Panc1 (cell line): Measurements from ENCODE around the gene OR4D6.

Experiments used
- POLR2AphosphoS5 ChIP-seq: IDR thresholded peaks from 2 replicates; pipeline ENCODE4 v1.6.1; 2012; ENCODE audit warnings: mild to moderate bottlenecking, low read depth, low read length, moderate library complexity
- TCF7L2 ChIP-seq: IDR thresholded peaks from 2 replicates; pipeline ENCODE4 v1.6.1; 2011; ENCODE audit warnings: mild to moderate bottlenecking, low read depth, low read length, inconsistent platforms
- TF ChIP-seq, protein P1 (sequence below): fragments of 450-650 bp; IDR thresholded peaks from 2 replicates; pipeline ENCODE4 v1.5.1; 2017; ENCODE audit warnings: mild to moderate bottlenecking
- TF ChIP-seq, protein P2 (sequence below), 2 experiments: IDR thresholded peaks; 2 replicates each; pipeline ENCODE4 v1.6.1; 2011 to 2012; ENCODE audit warnings: low read depth in 2 of 2, control low read depth in 1 of 2, low read length in 1 of 2, mild to moderate bottlenecking in 1 of 2, moderate library complexity in 1 of 2; ENCODE audit not compliant: insufficient read depth in 1 of 2

- TF ChIP-seq, protein P1, sequence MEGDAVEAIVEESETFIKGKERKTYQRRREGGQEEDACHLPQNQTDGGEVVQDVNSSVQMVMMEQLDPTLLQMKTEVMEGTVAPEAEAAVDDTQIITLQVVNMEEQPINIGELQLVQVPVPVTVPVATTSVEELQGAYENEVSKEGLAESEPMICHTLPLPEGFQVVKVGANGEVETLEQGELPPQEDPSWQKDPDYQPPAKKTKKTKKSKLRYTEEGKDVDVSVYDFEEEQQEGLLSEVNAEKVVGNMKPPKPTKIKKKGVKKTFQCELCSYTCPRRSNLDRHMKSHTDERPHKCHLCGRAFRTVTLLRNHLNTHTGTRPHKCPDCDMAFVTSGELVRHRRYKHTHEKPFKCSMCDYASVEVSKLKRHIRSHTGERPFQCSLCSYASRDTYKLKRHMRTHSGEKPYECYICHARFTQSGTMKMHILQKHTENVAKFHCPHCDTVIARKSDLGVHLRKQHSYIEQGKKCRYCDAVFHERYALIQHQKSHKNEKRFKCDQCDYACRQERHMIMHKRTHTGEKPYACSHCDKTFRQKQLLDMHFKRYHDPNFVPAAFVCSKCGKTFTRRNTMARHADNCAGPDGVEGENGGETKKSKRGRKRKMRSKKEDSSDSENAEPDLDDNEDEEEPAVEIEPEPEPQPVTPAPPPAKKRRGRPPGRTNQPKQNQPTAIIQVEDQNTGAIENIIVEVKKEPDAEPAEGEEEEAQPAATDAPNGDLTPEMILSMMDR = no peak
- TF ChIP-seq POLR2AphosphoS5 = no peak
- TF ChIP-seq, protein P2, sequence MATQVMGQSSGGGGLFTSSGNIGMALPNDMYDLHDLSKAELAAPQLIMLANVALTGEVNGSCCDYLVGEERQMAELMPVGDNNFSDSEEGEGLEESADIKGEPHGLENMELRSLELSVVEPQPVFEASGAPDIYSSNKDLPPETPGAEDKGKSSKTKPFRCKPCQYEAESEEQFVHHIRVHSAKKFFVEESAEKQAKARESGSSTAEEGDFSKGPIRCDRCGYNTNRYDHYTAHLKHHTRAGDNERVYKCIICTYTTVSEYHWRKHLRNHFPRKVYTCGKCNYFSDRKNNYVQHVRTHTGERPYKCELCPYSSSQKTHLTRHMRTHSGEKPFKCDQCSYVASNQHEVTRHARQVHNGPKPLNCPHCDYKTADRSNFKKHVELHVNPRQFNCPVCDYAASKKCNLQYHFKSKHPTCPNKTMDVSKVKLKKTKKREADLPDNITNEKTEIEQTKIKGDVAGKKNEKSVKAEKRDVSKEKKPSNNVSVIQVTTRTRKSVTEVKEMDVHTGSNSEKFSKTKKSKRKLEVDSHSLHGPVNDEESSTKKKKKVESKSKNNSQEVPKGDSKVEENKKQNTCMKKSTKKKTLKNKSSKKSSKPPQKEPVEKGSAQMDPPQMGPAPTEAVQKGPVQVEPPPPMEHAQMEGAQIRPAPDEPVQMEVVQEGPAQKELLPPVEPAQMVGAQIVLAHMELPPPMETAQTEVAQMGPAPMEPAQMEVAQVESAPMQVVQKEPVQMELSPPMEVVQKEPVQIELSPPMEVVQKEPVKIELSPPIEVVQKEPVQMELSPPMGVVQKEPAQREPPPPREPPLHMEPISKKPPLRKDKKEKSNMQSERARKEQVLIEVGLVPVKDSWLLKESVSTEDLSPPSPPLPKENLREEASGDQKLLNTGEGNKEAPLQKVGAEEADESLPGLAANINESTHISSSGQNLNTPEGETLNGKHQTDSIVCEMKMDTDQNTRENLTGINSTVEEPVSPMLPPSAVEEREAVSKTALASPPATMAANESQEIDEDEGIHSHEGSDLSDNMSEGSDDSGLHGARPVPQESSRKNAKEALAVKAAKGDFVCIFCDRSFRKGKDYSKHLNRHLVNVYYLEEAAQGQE (IDR thresholded peaks at IDR 0.05; ENCODE audit: insufficient read depth in 1 of 2, low read depth in 2 of 2, low read length in 1 of 2) = no peak
- no peak for TF ChIP-seq TCF7L2
Observed at GRCh38 chr11:59501931-59502330, 45.2 kb downstream of the OR4D6 start.
